Stimulated activated naive CD8-positive, alpha-beta T cell treated with anti-CD3 and anti-CD28 coated beads, Interleukin-15, amount 100 ng/mL, for 72 hours (primary cell): Measurements from ENCODE around the gene PMAIP1.

ENCODE experiments used
- ATAC-seq: fragments of 150-1000 bp; cut with Tn5 transposase; 2 replicates; pipeline ENCODE4 v1.10.0; 2021; ENCODE audit warnings: mild to moderate bottlenecking, moderate library complexity
- DNase-seq, 2 donors: peaks; one replicate each; pipeline ENCODE4 v3.0.0; 2021 to 2022
- H3K27ac Mint-ChIP-seq, 2 donors: one replicate each; pipeline ENCODE4 v1.8.0; 2022; ENCODE audit warnings: mild to moderate bottlenecking in 2 of 2, mixed read lengths in 2 of 2, moderate library complexity in 2 of 2
- H3K27me3 Mint-ChIP-seq: one replicate; pipeline ENCODE4 v1.8.0; 2022; ENCODE audit warnings: mixed read lengths
- H3K4me1 Mint-ChIP-seq: one replicate; pipeline ENCODE4 v1.8.0; 2022; ENCODE audit warnings: mild to moderate bottlenecking, mixed read lengths
- H3K4me3 Mint-ChIP-seq, 2 donors: one replicate each; pipeline ENCODE4 v1.8.0; 2022; ENCODE audit warnings: mild to moderate bottlenecking in 2 of 2, mixed read lengths in 2 of 2, moderate library complexity in 1 of 2
- H3K9me3 Mint-ChIP-seq, 2 donors: one replicate each; pipeline ENCODE4 v1.8.0; 2022; ENCODE audit warnings: mixed read lengths in 2 of 2

Gene PMAIP1

GRCh38 chr18:59918320-59918755, 18.5 kb downstream of the PMAIP1 start:
- no peak for ATAC-seq
- H3K4me3 Mint-ChIP-seq, result peak overlapping the region in 1 of 2 donors; percentile 67
- H3K4me1 Mint-ChIP-seq, result peaks cover 33% of the 10 kb centered on the region
- H3K27me3 Mint-ChIP-seq, result peaks cover 7% of the 10 kb centered on the region
- H3K27ac Mint-ChIP-seq, result no peak overlapping the region
- DNase-seq, result no peak
- no peaks in the 10 kb centered on the region for H3K9me3 Mint-ChIP-seq

- Mint-ChIP-seq H3K27me3 (peaks cover 12% of the 10 kb centered on the region), H3K4me3 (no peak overlapping the region), H3K9me3 (no peaks in the 10 kb centered on the region), H3K4me1 (peaks cover 40% of the 10 kb centered on the region), H3K27ac (no peak overlapping the region)
- DNase-seq (no peak), ATAC-seq (no peak)
Observed at GRCh38 chr18:59918997-59919396, 19.2 kb downstream of the PMAIP1 start.

GRCh38 chr18:59921384-59921891, 21.6 kb downstream of the PMAIP1 start:
- DNase-seq (peak; percentile 58 to 80), ATAC-seq (peak; percentile 89)
- Mint-ChIP-seq H3K4me1 (peaks cover 49% of the 10 kb centered on the region), H3K9me3 (no peaks in the 10 kb centered on the region), H3K4me3 (peak overlapping the region in 1 of 2 donors; percentile 53), H3K27ac (peak overlapping the region; percentile 45 to 86), H3K27me3 (peaks cover 22% of the 10 kb centered on the region)

- Mint-ChIP-seq H3K4me1 (peaks cover 47% of the 10 kb centered on the region), H3K4me3 (no peak overlapping the region), H3K27me3 (peaks cover 16% of the 10 kb centered on the region), H3K27ac (no peak overlapping the region), H3K9me3 (no peaks in the 10 kb centered on the region)
- ATAC-seq, result no peak
- no peak for DNase-seq
Observed at GRCh38 chr18:59923539-59924196, 23.9 kb downstream of the PMAIP1 start.

- DNase-seq (no peak), ATAC-seq (no peak)
- Mint-ChIP-seq H3K4me1 (peaks cover 44% of the 10 kb centered on the region), H3K27me3 (peaks cover 15% of the 10 kb centered on the region), H3K9me3 (no peaks in the 10 kb centered on the region), H3K4me3 (no peak overlapping the region), H3K27ac (no peak overlapping the region)
Observed at GRCh38 chr18:59926131-59926530, 26.3 kb downstream of the PMAIP1 start.

- peak overlapping the region in 1 of 2 donors; percentile 44 for H3K4me3 Mint-ChIP-seq
- peaks cover 35% of the 10 kb centered on the region for H3K4me1 Mint-ChIP-seq
- peak overlapping the region in 1 of 2 donors; percentile 86 for H3K27ac Mint-ChIP-seq
Observed at GRCh38 chr18:59927246-59927825, 27.5 kb downstream of the PMAIP1 start.

GRCh38 chr18:59928201-59928600, 28.4 kb downstream of the PMAIP1 start:
- H3K27me3 Mint-ChIP-seq, result peaks cover 18% of the 10 kb centered on the region
- H3K4me1 Mint-ChIP-seq, result peaks cover 30% of the 10 kb centered on the region
- H3K4me3 Mint-ChIP-seq, result no peak overlapping the region
- no peak overlapping the region for H3K27ac Mint-ChIP-seq
- no peaks in the 10 kb centered on the region for H3K9me3 Mint-ChIP-seq
- ATAC-seq (no peak), DNase-seq (no peak)

More at GRCh38 chr18:59927246-59927825, 27.5 kb downstream of the PMAIP1 start:
- DNase-seq (peak in 1 of 2 donors; percentile 70), ATAC-seq (peak; percentile 91)
- peaks cover 15% of the 10 kb centered on the region for H3K27me3 Mint-ChIP-seq
- H3K9me3 Mint-ChIP-seq, result no peaks in the 10 kb centered on the region

- H3K4me3 Mint-ChIP-seq, result no peak overlapping the region
- peak; percentile 45 for ATAC-seq
- H3K9me3 Mint-ChIP-seq, result no peaks in the 10 kb centered on the region
- H3K4me1 Mint-ChIP-seq, result peaks cover 15% of the 10 kb centered on the region
- H3K27me3 Mint-ChIP-seq, result peaks cover 12% of the 10 kb centered on the region
- DNase-seq, result peak in 1 of 2 donors; percentile 15
- H3K27ac Mint-ChIP-seq, result no peak overlapping the region
Observed at GRCh38 chr18:59929621-59930295, 30.0 kb downstream of the PMAIP1 start.

GRCh38 chr18:59932401-59932800, 32.6 kb downstream of the PMAIP1 start:
- no peak for ATAC-seq
- H3K27ac Mint-ChIP-seq, result no peak overlapping the region
- H3K9me3 Mint-ChIP-seq, result no peaks in the 10 kb centered on the region
- no peak for DNase-seq
- peaks cover 10% of the 10 kb centered on the region for H3K27me3 Mint-ChIP-seq
- H3K4me1 Mint-ChIP-seq, result peaks cover 5% of the 10 kb centered on the region
- H3K4me3 Mint-ChIP-seq, result no peak overlapping the region

DNA sequence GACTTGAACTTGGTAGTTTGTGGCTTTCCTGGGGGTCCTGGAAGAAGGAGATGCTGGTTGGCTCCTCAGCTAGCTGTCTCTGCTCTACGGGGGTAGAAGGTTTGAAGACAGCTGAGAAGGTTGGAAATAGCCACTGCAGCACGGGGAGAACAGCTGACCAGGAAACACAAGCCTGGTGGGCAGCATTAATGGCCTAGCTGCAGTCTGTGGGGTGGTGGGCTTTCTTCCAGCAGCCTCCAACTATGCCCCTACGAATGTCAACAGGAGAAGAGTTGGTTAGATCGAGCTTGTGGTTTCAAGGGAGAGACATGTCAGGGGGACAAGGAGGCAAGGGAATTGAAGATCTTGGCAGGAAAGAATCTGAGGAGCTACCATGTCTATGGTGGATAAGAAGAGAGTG, 38.9 kb downstream of the PMAIP1 start:
- DNase-seq (no peak), ATAC-seq (no peak)
- Mint-ChIP-seq H3K4me3 (no peak overlapping the region), H3K27me3 (peaks cover 2% of the 10 kb centered on the region), H3K9me3 (no peaks in the 10 kb centered on the region), H3K4me1 (no peaks in the 10 kb centered on the region), H3K27ac (no peak overlapping the region)

- ATAC-seq (no peak), DNase-seq (no peak)
- no peak overlapping the region for H3K4me3 Mint-ChIP-seq
- H3K27me3 Mint-ChIP-seq, result no peaks in the 10 kb centered on the region
- no peaks in the 10 kb centered on the region for H3K9me3 Mint-ChIP-seq
- no peak overlapping the region for H3K27ac Mint-ChIP-seq
- H3K4me1 Mint-ChIP-seq, result no peaks in the 10 kb centered on the region
Observed at GRCh38 chr18:59939127-59939526, 39.3 kb downstream of the PMAIP1 start.

DNA sequence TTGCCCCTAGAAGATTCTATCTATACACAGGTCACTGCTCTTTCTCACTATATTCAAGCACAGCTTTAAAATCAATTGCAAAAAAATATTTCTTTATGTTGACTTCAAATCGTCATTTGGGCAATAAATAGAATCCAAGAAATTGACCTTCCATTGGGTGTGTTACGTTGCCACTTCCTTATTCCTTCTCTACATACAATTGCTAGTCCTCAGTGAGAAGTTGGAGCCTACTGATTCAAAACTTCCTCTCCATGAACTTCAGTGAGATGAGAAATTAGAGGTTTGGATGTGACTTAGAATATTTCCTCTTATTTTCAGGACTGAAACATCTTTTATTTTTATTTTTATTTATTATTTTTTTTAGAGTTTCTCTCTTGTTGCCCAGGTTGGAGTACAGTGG, 40.3 kb downstream of the PMAIP1 start:
- Mint-ChIP-seq H3K27ac (no peak overlapping the region), H3K27me3 (no peaks in the 10 kb centered on the region), H3K9me3 (no peaks in the 10 kb centered on the region), H3K4me3 (no peak overlapping the region), H3K4me1 (no peaks in the 10 kb centered on the region)
- DNase-seq (no peak), ATAC-seq (no peak)

GRCh38 chr18:59941331-59941730, 41.5 kb downstream of the PMAIP1 start:
- H3K27me3 Mint-ChIP-seq, result no peaks in the 10 kb centered on the region
- no peak overlapping the region for H3K4me3 Mint-ChIP-seq
- ATAC-seq (no peak), DNase-seq (no peak)
- H3K27ac Mint-ChIP-seq, result no peak overlapping the region
- H3K4me1 Mint-ChIP-seq, result no peaks in the 10 kb centered on the region
- no peaks in the 10 kb centered on the region for H3K9me3 Mint-ChIP-seq

- H3K4me1 Mint-ChIP-seq, result no peaks in the 10 kb centered on the region
- H3K4me3 Mint-ChIP-seq, result no peak overlapping the region
- no peaks in the 10 kb centered on the region for H3K27me3 Mint-ChIP-seq
- no peaks in the 10 kb centered on the region for H3K9me3 Mint-ChIP-seq
- H3K27ac Mint-ChIP-seq, result no peak overlapping the region
- ATAC-seq, result no peak
- no peak for DNase-seq
Observed at GRCh38 chr18:59942601-59943000, 42.8 kb downstream of the PMAIP1 start.

GRCh38 chr18:59945544-59945943, 45.7 kb downstream of the PMAIP1 start:
- Mint-ChIP-seq H3K27me3 (peaks cover 8% of the 10 kb centered on the region), H3K9me3 (no peaks in the 10 kb centered on the region), H3K4me3 (no peak overlapping the region), H3K4me1 (peaks cover 3% of the 10 kb centered on the region), H3K27ac (no peak overlapping the region)
- ATAC-seq, result no peak
- no peak for DNase-seq
